CD4-positive, alpha-beta memory T cell (primary cell): ENCODE measurements around the gene SLC45A1. TPM values are rescaled to one million over a fixed set of nuclear protein-coding genes. Genes with fewer than 3 reads are reported as not detected.

Experiments
- CTCF ChIA-PET: fragments of 350-600 bp; sonication (Branson Sonifier 250); formaldehyde crosslinking; loops from one replicate; lab custom pipeline; 2021; ENCODE audit warnings: inconsistent platforms; ENCODE audit not compliant: partially characterized antibody; lab: Charles Lee
- POLR2A ChIA-PET: fragments of 350-600 bp; sonication (Branson Sonifier 250); formaldehyde crosslinking; loops from one replicate; lab custom pipeline; 2021; ENCODE audit not compliant: partially characterized antibody; lab: Charles Lee
- DNase-seq, 5 donors: peaks; one replicate each; pipeline versions ENCODE4 v3.0.0 to v3.0.0-alpha.2; 2020 to 2022; ENCODE audit warnings: mixed read lengths in 1 of 5
- H3K27ac ChIP-seq: one replicate; pipeline ENCODE4 v1.7.0; 2013; ENCODE audit warnings: low read depth, low read length
- H3K27me3 ChIP-seq: 2 replicates; pipeline ENCODE4 v1.7.0; 2013; ENCODE audit warnings: mild to moderate bottlenecking, low read length, moderate library complexity; ENCODE audit not compliant: insufficient read depth
- H3K36me3 ChIP-seq: 2 replicates; pipeline ENCODE4 v1.7.0; 2013; ENCODE audit warnings: mild to moderate bottlenecking, low read length, moderate library complexity; ENCODE audit not compliant: insufficient read depth
- H3K4me1 ChIP-seq: 2 replicates; pipeline ENCODE4 v1.7.0; 2013; ENCODE audit warnings: mild to moderate bottlenecking, low read length, moderate library complexity; ENCODE audit not compliant: insufficient read depth
- H3K4me3 ChIP-seq, 2 donors: one replicate each; pipeline ENCODE4 v1.7.0; 2013; ENCODE audit warnings: low read length in 2 of 2, mild to moderate bottlenecking in 1 of 2
- H3K9me3 ChIP-seq, 2 donors: one replicate each; pipeline ENCODE4 v1.7.0; 2013; ENCODE audit warnings: low read length in 2 of 2, control low read depth in 1 of 2; ENCODE audit not compliant: control insufficient read depth in 1 of 2
- H3K27ac Mint-ChIP-seq, 7 donors: one replicate each; pipeline ENCODE4 v1.8.0; 2020 to 2021; ENCODE audit warnings: mixed read lengths in 7 of 7, mild to moderate bottlenecking in 6 of 7, inconsistent platforms in 3 of 7, moderate library complexity in 3 of 7
- H3K27me3 Mint-ChIP-seq, 2 donors: one replicate each; pipeline ENCODE4 v1.8.0; 2020 to 2021; ENCODE audit warnings: mixed read lengths in 2 of 2
- H3K36me3 Mint-ChIP-seq, 2 donors: one replicate each; pipeline ENCODE4 v1.8.0; 2020 to 2021; ENCODE audit warnings: mixed read lengths in 2 of 2, inconsistent platforms in 1 of 2, mild to moderate bottlenecking in 1 of 2
- H3K4me1 Mint-ChIP-seq, 4 donors: one replicate each; pipeline ENCODE4 v1.8.0; 2020 to 2021; ENCODE audit warnings: mixed read lengths in 4 of 4, mild to moderate bottlenecking in 1 of 4
- H3K4me3 Mint-ChIP-seq, 8 donors: one replicate each; pipeline ENCODE4 v1.8.0; 2020 to 2021; ENCODE audit warnings: mixed read lengths in 8 of 8, mild to moderate bottlenecking in 7 of 8, moderate library complexity in 6 of 8, inconsistent platforms in 3 of 8
- H3K9me3 Mint-ChIP-seq, 8 donors: one replicate each; pipeline ENCODE4 v1.8.0; 2020 to 2021; ENCODE audit warnings: mixed read lengths in 8 of 8, mild to moderate bottlenecking in 5 of 8, inconsistent platforms in 3 of 8, moderate library complexity in 1 of 8
- intact Hi-C: fragments of 100-400 bp; cut with micrococcal nuclease; formaldehyde crosslinking; loops from one replicate; pipeline ENCODE4 v1.15.1; 2023
- polyA plus RNA-seq, 2 donors: library from polyadenylated mRNA; unstranded; fragments of 300-500 nt; fragmentation: Illumina TruSeq; gene quantifications; one replicate each; pipeline ENCODE4 v1.2.3, GENCODE V29; 2021
- total RNA-seq, 2 experiments: library from RNA; stranded (reverse); gene quantifications; one replicate each; pipeline ENCODE4 v1.2.3, GENCODE V29; 2021

Gene SLC45A1
- total and polyA plus RNA-seq, 4 experiments from 2014 or later, result 0.33 to 1.2 (median 0.73) TPM

DNA sequence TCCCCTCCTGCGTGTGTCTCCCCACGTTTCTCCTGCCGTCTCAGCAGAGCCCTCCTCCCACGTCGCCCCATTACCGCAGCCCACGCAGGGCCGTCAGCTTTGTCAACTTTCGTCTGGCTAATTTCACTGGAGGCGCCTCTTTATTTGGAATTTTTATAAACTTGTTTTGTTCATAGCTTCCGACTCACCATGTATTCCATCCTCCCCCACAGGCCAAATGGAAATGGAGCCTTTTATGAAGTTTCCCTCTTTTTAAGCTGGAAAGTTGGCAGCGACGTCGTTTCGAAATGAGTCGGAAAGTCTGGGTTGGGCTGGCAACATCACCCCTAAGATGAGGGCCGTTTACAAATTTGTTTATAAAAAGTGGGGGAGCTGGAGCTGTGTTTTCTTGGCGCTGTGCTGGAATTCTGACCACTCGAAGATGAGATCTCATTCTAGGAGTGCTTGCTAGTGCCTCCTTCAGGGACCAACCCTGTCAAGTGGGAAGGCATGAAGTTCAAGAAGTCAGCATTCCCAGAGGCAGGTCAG lies 23.7 kb upstream of the SLC45A1 start:
- H3K4me1 ChIP-seq, result no peaks in the 10 kb centered on the region

DNA sequence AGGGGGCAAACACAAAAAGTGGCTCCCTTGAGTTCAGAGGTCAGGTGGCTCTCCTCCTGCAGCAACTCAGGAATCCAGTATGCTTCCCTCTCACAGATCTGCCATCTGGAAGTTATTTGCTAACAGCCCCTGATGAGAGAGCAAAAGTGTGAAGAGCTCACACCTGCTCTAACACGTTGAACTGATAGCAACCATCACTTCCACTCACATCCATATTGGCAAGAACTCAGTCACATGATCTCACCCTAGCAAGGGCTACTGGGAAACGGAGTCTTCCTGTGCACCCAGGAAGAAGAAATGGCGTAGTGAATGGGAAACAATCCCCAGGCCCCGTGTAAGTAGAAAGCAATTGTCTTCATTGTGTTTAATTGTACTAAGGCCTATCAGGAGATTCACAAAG lies 20.7 kb upstream of the SLC45A1 start:
- H3K4me3 ChIP-seq, result no peak overlapping the region
- Mint-ChIP-seq H3K27ac (no peak overlapping the region), H3K27me3 (peaks cover 0 to 4% of the 10 kb centered on the region in 2 donors), H3K4me3 (no peak overlapping the region), H3K36me3 (no peaks in the 10 kb centered on the region), H3K4me1 (no peaks in the 10 kb centered on the region), H3K9me3 (no peaks in the 10 kb centered on the region)
- intact Hi-C loops, result no loop called here
- H3K9me3 ChIP-seq, result no peaks in the 10 kb centered on the region
- H3K36me3 ChIP-seq, result no peaks in the 10 kb centered on the region
- H3K4me1 ChIP-seq, result no peaks in the 10 kb centered on the region
- no peaks in the 10 kb centered on the region for H3K27me3 ChIP-seq
- H3K27ac ChIP-seq, result no peak overlapping the region
- no peak for DNase-seq
- POLR2A ChIA-PET, result no interaction called here
- CTCF ChIA-PET, result no interaction called here

More for the DNA sequence above, 23.7 kb upstream of the SLC45A1 start:
- Mint-ChIP-seq H3K36me3 (no peaks in the 10 kb centered on the region), H3K4me1 (no peaks in the 10 kb centered on the region), H3K9me3 (no peaks in the 10 kb centered on the region), H3K27ac (no peak overlapping the region), H3K27me3 (peaks cover 0 to 2% of the 10 kb centered on the region in 2 donors), H3K4me3 (no peak overlapping the region)
- Histone ChIP-seq H3K27me3 (no peaks in the 10 kb centered on the region), H3K4me3 (no peak overlapping the region), H3K27ac (no peak overlapping the region), H3K9me3 (no peaks in the 10 kb centered on the region), H3K36me3 (no peaks in the 10 kb centered on the region)
- DNase-seq, result no peak
- intact Hi-C loops, result no loop called here
- ChIA-PET CTCF (interaction anchor here (0.9 kb wide), 1 partner anchor 20 kb away, joined by 4 read pairs; no protein-coding TSS in a partner anchor), POLR2A (no interaction called here)

DNA sequence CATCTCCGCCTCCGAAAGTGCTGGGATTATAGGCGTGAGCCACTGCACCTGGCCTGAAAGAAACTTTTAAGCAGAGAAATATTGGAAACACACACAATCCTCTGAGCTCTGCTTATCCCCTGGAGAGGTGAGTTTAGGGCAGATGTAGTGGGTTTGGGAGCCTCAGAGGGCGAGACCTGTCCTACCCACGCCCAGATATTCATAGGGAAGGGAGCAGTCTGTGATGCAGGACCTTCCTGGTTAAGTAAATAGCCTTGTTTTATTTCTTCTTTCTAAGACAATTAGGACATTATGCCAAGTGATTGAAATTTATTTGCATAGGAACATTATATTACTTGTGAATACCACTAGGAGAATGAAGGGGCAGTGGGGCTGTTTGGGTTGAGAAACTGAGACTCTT lies 18.0 kb upstream of the SLC45A1 start:
- CTCF ChIA-PET, result no interaction called here
- H3K27me3 ChIP-seq, result no peaks in the 10 kb centered on the region
- intact Hi-C loops, result no loop called here

DNA sequence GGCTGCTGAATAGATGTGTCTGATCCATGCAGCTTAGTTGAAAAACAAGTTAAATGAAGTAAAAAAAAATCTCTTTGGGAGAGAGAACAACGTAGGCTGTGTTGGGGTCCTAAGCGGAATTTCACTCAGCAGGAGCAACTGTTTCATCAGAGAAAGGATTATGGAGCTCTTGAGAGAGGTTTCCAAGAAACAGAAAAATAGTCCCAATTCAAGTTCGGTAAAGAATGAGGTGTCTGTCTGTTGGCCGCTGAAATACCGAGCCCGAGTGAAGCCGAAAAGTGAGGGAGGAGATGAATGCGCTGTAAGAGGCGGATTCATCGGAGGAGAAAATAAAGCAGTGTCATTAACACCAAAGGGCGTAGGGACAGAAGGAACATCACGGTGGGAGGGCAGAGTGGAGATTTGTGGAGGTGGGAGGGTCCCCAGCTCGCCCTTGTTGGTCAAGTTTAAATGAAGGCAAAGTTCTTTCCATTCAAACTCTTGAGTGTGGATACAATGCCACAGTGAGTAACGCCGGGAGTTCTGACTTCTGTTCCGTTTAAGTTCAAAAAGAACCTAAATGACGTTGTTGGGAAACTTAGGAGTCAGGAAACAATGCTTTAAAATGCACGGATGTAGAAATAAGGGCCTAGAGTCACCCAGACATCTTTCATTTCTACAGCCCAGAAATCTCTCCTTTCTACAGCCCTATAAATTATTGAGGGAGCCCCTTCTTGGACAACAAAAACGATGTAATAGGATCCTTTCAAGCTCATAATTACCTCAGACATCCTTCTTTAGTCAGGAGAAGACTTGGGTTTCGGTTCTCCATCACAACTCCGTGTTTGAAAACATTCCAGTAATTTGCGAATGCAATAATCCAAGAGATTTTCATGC lies 15.6 kb upstream of the SLC45A1 start:
- Histone ChIP-seq H3K27ac (no peak overlapping the region), H3K4me3 (no peak overlapping the region), H3K4me1 (no peaks in the 10 kb centered on the region), H3K9me3 (no peaks in the 10 kb centered on the region), H3K36me3 (no peaks in the 10 kb centered on the region), H3K27me3 (no peaks in the 10 kb centered on the region)
- CTCF ChIA-PET, result interaction anchor here (1.0 to 1.6 kb wide), 3 partner anchors 11 to 287 kb away, joined by 3 to 5 read pairs (median 4); no protein-coding TSS in a partner anchor
- POLR2A ChIA-PET, result no interaction called here
- H3K4me3 Mint-ChIP-seq, result no peak overlapping the region
- H3K4me1 Mint-ChIP-seq, result no peaks in the 10 kb centered on the region
- H3K9me3 Mint-ChIP-seq, result no peaks in the 10 kb centered on the region
- H3K27ac Mint-ChIP-seq, result peak overlapping the region in 2 of 7 donors; percentile 40 to 65
- no peaks in the 10 kb centered on the region for H3K36me3 Mint-ChIP-seq
- DNase-seq, result no peak
- intact Hi-C loops, result no loop called here
- H3K27me3 Mint-ChIP-seq, result peaks cover 0 to 7% of the 10 kb centered on the region in 2 donors

More for the DNA sequence above, 18.0 kb upstream of the SLC45A1 start:
- no peak overlapping the region for H3K27ac Mint-ChIP-seq
- no peaks in the 10 kb centered on the region for H3K9me3 ChIP-seq
- H3K27me3 Mint-ChIP-seq, result peaks cover 0 to 7% of the 10 kb centered on the region in 2 donors
- no peaks in the 10 kb centered on the region for H3K36me3 Mint-ChIP-seq
- H3K4me1 ChIP-seq, result no peaks in the 10 kb centered on the region
- H3K4me3 ChIP-seq, result no peak overlapping the region
- H3K36me3 ChIP-seq, result no peaks in the 10 kb centered on the region
- no peak overlapping the region for H3K27ac ChIP-seq
- H3K4me3 Mint-ChIP-seq, result no peak overlapping the region
- DNase-seq, result no peak
- no peaks in the 10 kb centered on the region for H3K4me1 Mint-ChIP-seq
- no peaks in the 10 kb centered on the region for H3K9me3 Mint-ChIP-seq
- POLR2A ChIA-PET, result no interaction called here

DNA sequence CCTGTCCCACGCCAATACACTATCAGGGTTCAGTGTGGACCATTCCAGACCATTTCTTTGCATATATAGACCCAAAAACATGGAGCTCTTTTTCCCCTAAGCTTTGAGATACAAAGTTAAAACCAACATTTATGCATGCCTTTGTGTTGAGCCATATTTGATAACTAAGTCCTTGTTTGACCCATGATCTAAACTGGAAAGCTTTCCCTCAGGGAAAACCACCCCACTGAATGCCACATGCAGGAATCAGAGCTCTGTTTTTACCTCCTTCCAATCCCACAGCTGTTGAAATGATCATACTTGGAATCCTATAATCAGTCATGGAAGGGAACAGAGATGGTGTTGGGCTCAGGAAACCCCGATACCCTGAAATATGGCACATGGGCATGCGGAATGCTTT lies 14.8 kb upstream of the SLC45A1 start:
- Mint-ChIP-seq H3K27me3 (peaks cover 0 to 7% of the 10 kb centered on the region in 2 donors), H3K9me3 (no peaks in the 10 kb centered on the region), H3K36me3 (no peaks in the 10 kb centered on the region), H3K4me1 (no peaks in the 10 kb centered on the region), H3K27ac (no peak overlapping the region), H3K4me3 (no peak overlapping the region)
- Histone ChIP-seq H3K27me3 (no peaks in the 10 kb centered on the region), H3K36me3 (no peaks in the 10 kb centered on the region), H3K9me3 (no peaks in the 10 kb centered on the region), H3K27ac (no peak overlapping the region), H3K4me3 (no peak overlapping the region), H3K4me1 (no peaks in the 10 kb centered on the region)
- ChIA-PET CTCF (interaction anchor here (1.0 kb wide), 2 partner anchors 11 to 272 kb away, joined by 3 to 5 read pairs; no protein-coding TSS in a partner anchor), POLR2A (no interaction called here)
- intact Hi-C loops, result no loop called here
- no peak for DNase-seq

DNA sequence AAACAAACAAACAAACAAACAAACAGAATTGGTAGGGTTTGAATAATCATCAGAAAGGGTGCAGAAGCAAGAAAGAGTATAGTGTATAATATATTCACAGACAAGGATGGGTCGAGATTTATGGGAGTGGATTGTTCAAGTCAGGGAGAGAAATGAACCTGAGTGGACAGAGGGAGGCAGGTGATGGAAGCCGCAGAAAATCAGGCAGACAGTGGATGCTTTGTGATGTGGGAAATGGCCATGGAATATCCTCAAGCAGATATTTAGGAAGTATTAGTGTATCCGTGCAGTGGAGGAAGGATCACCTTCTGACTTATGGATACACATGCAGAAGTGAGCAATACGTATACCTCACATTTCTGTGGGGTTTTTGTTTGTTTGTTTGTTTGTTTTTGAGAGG lies 14.0 kb upstream of the SLC45A1 start:
- intact Hi-C loops, result no loop called here
- H3K4me3 ChIP-seq, result no peak overlapping the region
- no peak overlapping the region for H3K27ac ChIP-seq
- no peaks in the 10 kb centered on the region for H3K9me3 ChIP-seq
- POLR2A ChIA-PET, result no interaction called here
- no peaks in the 10 kb centered on the region for H3K9me3 Mint-ChIP-seq
- peaks cover 0 to 4% of the 10 kb centered on the region in 2 donors for H3K27me3 Mint-ChIP-seq
- H3K36me3 ChIP-seq, result no peaks in the 10 kb centered on the region
- DNase-seq, result no peak
- no peaks in the 10 kb centered on the region for H3K36me3 Mint-ChIP-seq
- no peak overlapping the region for H3K4me3 Mint-ChIP-seq
- H3K4me1 Mint-ChIP-seq, result no peaks in the 10 kb centered on the region
- no peak overlapping the region for H3K27ac Mint-ChIP-seq
- no peaks in the 10 kb centered on the region for H3K4me1 ChIP-seq
- CTCF ChIA-PET, result no interaction called here
- no peaks in the 10 kb centered on the region for H3K27me3 ChIP-seq

DNA sequence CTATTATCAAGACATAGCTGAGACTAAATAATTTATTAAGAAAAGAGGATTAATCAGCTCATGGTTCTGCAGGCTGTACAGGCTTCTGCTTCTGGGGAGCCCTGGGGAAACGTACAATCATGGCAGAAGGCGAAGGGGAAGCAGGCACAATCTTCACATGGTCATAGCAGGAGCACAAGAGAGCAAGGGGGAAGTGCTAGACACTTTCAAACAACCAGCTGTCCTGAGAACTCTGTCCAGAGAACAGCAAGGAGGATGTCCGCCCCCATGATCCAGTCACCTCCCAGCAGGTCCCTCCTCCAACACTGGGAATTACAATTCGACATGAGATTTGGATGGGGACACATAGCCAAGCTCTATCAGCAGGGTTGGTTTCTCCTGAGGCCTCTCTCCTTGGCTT lies 10.3 kb upstream of the SLC45A1 start:
- Histone ChIP-seq H3K9me3 (no peaks in the 10 kb centered on the region), H3K4me3 (no peak overlapping the region), H3K27me3 (no peaks in the 10 kb centered on the region), H3K4me1 (no peaks in the 10 kb centered on the region), H3K27ac (no peak overlapping the region), H3K36me3 (no peaks in the 10 kb centered on the region)
- Mint-ChIP-seq H3K4me3 (no peak overlapping the region), H3K9me3 (peaks cover 0 to 10% (median 0%) of the 10 kb centered on the region in 8 donors), H3K27me3 (peaks cover 0 to 5% of the 10 kb centered on the region in 2 donors), H3K4me1 (peaks cover 0 to 2% (median 0%) of the 10 kb centered on the region in 4 donors), H3K27ac (no peak overlapping the region), H3K36me3 (no peaks in the 10 kb centered on the region)
- CTCF ChIA-PET, result interaction anchor here (0.9 to 2.2 kb wide), 2 partner anchors 277 to 293 kb away, joined by 3 to 5 read pairs; no protein-coding TSS in a partner anchor
- DNase-seq, result no peak
- intact Hi-C loops, result no loop called here
- POLR2A ChIA-PET, result no interaction called here
